ENCODE measurements around the gene C16orf78.

- TF ChIP-seq MXI1 (conservative IDR thresholded peaks at IDR 0.05; ENCODE audit: poor library complexity, severe bottlenecking) (no peak), TAF1 (IDR thresholded peaks at IDR 0.05; ENCODE audit: low read depth) (no peak), CTCF (IDR thresholded peaks at IDR 0.05; ENCODE audit: poor library complexity, severe bottlenecking) (no peak), RAD21 (conservative IDR thresholded peaks at IDR 0.05) (no peak), POLR2AphosphoS5 (IDR thresholded peaks at IDR 0.05) (no peak), REST (IDR thresholded peaks at IDR 0.05; ENCODE audit: borderline replicate concordance) (no peak), EP300 (conservative IDR thresholded peaks at IDR 0.05; ENCODE audit: poor library complexity, severe bottlenecking) (no peak), EZH2 (IDR thresholded peaks at IDR 0.05; ENCODE audit: borderline replicate concordance, insufficient read depth, low read length, poor library complexity, severe bottlenecking) (no peak), SMC3 (conservative IDR thresholded peaks at IDR 0.05; ENCODE audit: poor library complexity) (no peak)
Measured at GRCh38 chr16:49355933-49356665, 17.5 kb upstream of the C16orf78 start.

All from neural cell (in vitro differentiated cells).